Gastrocnemius medialis (tissue), 4 donors: ENCODE results near the gene SCT.

Experiments used
- CTCF ChIP-seq, 5 experiments: fragments of 450-650 bp in 3 of 5; fragments of 200-600 bp in 2 of 5; sonication (generic) in 2 of 5; IDR thresholded peaks in 4 of 5; conservative IDR thresholded peaks in 1 of 5; 1 replicate in 4 of 5; 2 replicates in 1 of 5; pipeline ENCODE4 v1.5.1; 2016 to 2019; ENCODE audit warnings: antibody characterized with exemption in 5 of 5, mild to moderate bottlenecking in 3 of 5, moderate library complexity in 3 of 5
- POLR2A ChIP-seq, 2 donors: fragments of 450-650 bp; IDR thresholded peaks; one replicate each; pipeline ENCODE4 v1.6.1; 2017; ENCODE audit warnings: antibody characterized with exemption in 2 of 2, mild to moderate bottlenecking in 2 of 2, moderate library complexity in 2 of 2

- no peak for TF ChIP-seq CTCF (IDR thresholded peaks at IDR 0.05 in 4 of 5, conservative IDR thresholded peaks at IDR 0.05 in 1 of 5)
- no peak for TF ChIP-seq POLR2A (IDR thresholded peaks at IDR 0.05)
These were observed 39.0 kb downstream of the SCT start for GRCh38 chr11:587978-588380.
